HG03139 (cell line): ENCODE measurements around the gene MATCAP1.

ENCODE experiments used
- ATAC-seq: cut with Tn5 transposase; IDR thresholded peaks from one replicate; pipeline ENCODE4 v1.9.1; 2021; ENCODE audit not compliant: unreplicated experiment

The MATCAP1 gene

GRCh38 chr16:67174706-67175231 is 9.0 kb downstream of the MATCAP1 start:
- ATAC-seq, result no peak

GRCh38 chr16:67173808-67174705 is 9.7 kb downstream of the MATCAP1 start:
- ATAC-seq, result no peak

GRCh38 chr16:67173323-67173722 is 10.4 kb downstream of the MATCAP1 start:
- no peak for ATAC-seq

GRCh38 chr16:67170949-67171649 is 12.7 kb downstream of the MATCAP1 start:
- peak; percentile 4 for ATAC-seq

GRCh38 chr16:67170168-67170948 is 13.4 kb downstream of the MATCAP1 start, which contains the start of gene NOL3:
Gene NOL3, plus strand, starts transcription at chr16:67170538.
- ATAC-seq, result peak; percentile 36

- no peak for ATAC-seq
Observed at GRCh38 chr16:67169642-67170167, 14.1 kb downstream of the MATCAP1 start.

GRCh38 chr16:67169011-67169451 is 14.7 kb downstream of the MATCAP1 start:
- ATAC-seq, result no peak

GRCh38 chr16:67167588-67167987 is 16.2 kb downstream of the MATCAP1 start:
- ATAC-seq, result no peak

- ATAC-seq, result no peak
Observed at GRCh38 chr16:67166598-67167168, 17.1 kb downstream of the MATCAP1 start.

GRCh38 chr16:67166110-67166547 is 17.6 kb downstream of the MATCAP1 start:
- ATAC-seq, result no peak

GRCh38 chr16:67165121-67166078 is 18.4 kb downstream of the MATCAP1 start:
- ATAC-seq, result no peak

GRCh38 chr16:67164599-67165061 is 19.1 kb downstream of the MATCAP1 start, which contains the start of gene HSF4:
Gene HSF4, plus strand, starts transcription at chr16:67164745. Its CDS starts 67 bp downstream, at chr16:67164812.
- ATAC-seq, result no peak

GRCh38 chr16:67163999-67164558 is 19.7 kb downstream of the MATCAP1 start:
- no peak for ATAC-seq

GRCh38 chr16:67163164-67163998 is 20.4 kb downstream of the MATCAP1 start:
- no peak for ATAC-seq

GRCh38 chr16:67162506-67163163 is 21.1 kb downstream of the MATCAP1 start:
- ATAC-seq, result no peak

- ATAC-seq, result no peak
Observed at GRCh38 chr16:67161595-67162058, 22.1 kb downstream of the MATCAP1 start.
